K562 (cell line): ENCODE measurements around the gene LY6G6C. TPM values are rescaled to one million over a fixed set of nuclear protein-coding genes. Genes with fewer than 3 reads are reported as not detected.

Experiments used
- ATF2 ChIP-seq: sonication (generic); formaldehyde crosslinking; IDR thresholded peaks from 2 replicates; pipeline ENCODE4 v1.8.1; 2022; ENCODE audit warnings: missing genetic modification reagents
- BCL6 ChIP-seq: fragments of 250-450 bp; sonication (Bioruptor Pico); IDR thresholded peaks from 2 replicates; pipeline ENCODE4 v1.4.0; 2020
- BRD9 ChIP-seq: fragments of 450-650 bp; IDR thresholded peaks from 2 replicates; pipeline ENCODE4 v1.6.1; 2018; ENCODE audit warnings: low read depth; ENCODE audit not compliant: partially characterized antibody
- CBX3 ChIP-seq, 2 experiments: IDR thresholded peaks; 1 replicate in 1 of 2; 2 replicates in 1 of 2; pipeline ENCODE4 v1.6.1; 2012; ENCODE audit warnings: inconsistent platforms in 2 of 2, low read length in 2 of 2, borderline replicate concordance in 1 of 2, control low read depth in 1 of 2
- CEBPB ChIP-seq: fragments of 450-650 bp; IDR thresholded peaks from 2 replicates; pipeline ENCODE4 v1.6.1; 2016; ENCODE audit warnings: missing genetic modification characterization, missing compliant biosample characterization
- CHCHD3 ChIP-seq: fragments of 250-450 bp; sonication (Bioruptor Pico); IDR thresholded peaks from 2 replicates; pipeline ENCODE4 v2.1.2; 2022; ENCODE audit warnings: mild to moderate bottlenecking
- CXXC5 ChIP-seq: fragments of 250-450 bp; sonication (Bioruptor Pico); IDR thresholded peaks from 2 replicates; pipeline ENCODE4 v1.8.0; 2022; ENCODE audit warnings: inconsistent platforms, mild to moderate bottlenecking, moderate library complexity
- DDX20 ChIP-seq: fragments of 450-650 bp; IDR thresholded peaks from 2 replicates; pipeline ENCODE4 v1.6.1; 2016; ENCODE audit warnings: missing genetic modification characterization, low read depth, mild to moderate bottlenecking, missing compliant biosample characterization, moderate library complexity
- ETV5 ChIP-seq: sonication (generic); formaldehyde crosslinking; IDR thresholded peaks from 2 replicates; pipeline ENCODE4 v1.4.0; 2020; ENCODE audit warnings: low read depth, mild to moderate bottlenecking, missing genetic modification reagents
- GATA2 ChIP-seq: sonication (generic); formaldehyde crosslinking; IDR thresholded peaks from 2 replicates; pipeline ENCODE4 v1.4.0; 2020; ENCODE audit warnings: mild to moderate bottlenecking, missing genetic modification reagents
- KAT8 ChIP-seq: fragments of 450-650 bp; IDR thresholded peaks from 2 replicates; pipeline ENCODE4 v1.6.1; 2016; ENCODE audit warnings: low read depth, mild to moderate bottlenecking
- MBD1 ChIP-seq: fragments of 250-450 bp; sonication (Bioruptor Pico); IDR thresholded peaks from 2 replicates; pipeline ENCODE4 v1.8.0; 2022; ENCODE audit warnings: inconsistent platforms
- RBM39 ChIP-seq: fragments of 200-400 bp; formaldehyde crosslinking; optimal IDR thresholded peaks from 2 replicates; pipeline ENCODE3; 2018; ENCODE audit warnings: low read depth, low read length
- SIN3A ChIP-seq, 2 experiments: fragments of 150-350 bp in 1 of 2; IDR thresholded peaks; 2 replicates each; pipeline ENCODE4 v1.6.1; 2011 to 2016; ENCODE audit warnings: borderline replicate concordance in 2 of 2, low read depth in 2 of 2, low read length in 2 of 2, mild to moderate bottlenecking in 2 of 2, moderate library complexity in 2 of 2; ENCODE audit not compliant: control insufficient read depth in 1 of 2
- SMARCB1 ChIP-seq: IDR thresholded peaks from 2 replicates; pipeline ENCODE4 v1.6.1; 2011; ENCODE audit warnings: improper control_type of control experiment, low read depth; ENCODE audit not compliant: insufficient read length
- ZHX1 ChIP-seq: fragments of 150-350 bp; conservative IDR thresholded peaks from 2 replicates; pipeline ENCODE4 v1.6.1; 2014; ENCODE audit warnings: low read length
- ZNF134 ChIP-seq: fragments of 250-450 bp; sonication (Bioruptor Pico); conservative IDR thresholded peaks from 2 replicates; pipeline ENCODE4 v1.4.0; 2020
- ZNF445 ChIP-seq: fragments of 250-450 bp; sonication (Bioruptor Pico); IDR thresholded peaks from 2 replicates; pipeline ENCODE4 v1.4.0; 2020; ENCODE audit warnings: low read depth, mild to moderate bottlenecking, moderate library complexity
- polyA plus RNA-seq, 8 experiments: library from polyadenylated mRNA; depleted of rRNA in 4 of 8; stranded (reverse) in 5 of 8; unstranded in 3 of 8; fragments of >200 nt; fragmentation: Nextera tagmentation in 2 of 8; fragmentation: Illumina TruSeq in 1 of 8; extraction: Ambion mirVana in 2 of 8; extraction: Trizol in 1 of 8; gene quantifications; 2 replicates each; pipeline versions ENCODE4 v1.2.1 to v1.2.3, GENCODE V29; 2011 to 2014; ENCODE audit warnings: inconsistent platforms in 1 of 8, missing spikeins in 1 of 8
- total RNA-seq, 7 experiments: library from RNA; depleted of rRNA in 6 of 7; stranded (reverse); fragments of >200 nt in 6 of 7; fragmentation: Illumina TruSeq in 2 of 7; extraction: Trizol in 2 of 7; gene quantifications; 2 replicates each; pipeline versions ENCODE4 v1.2.1 to v1.2.3, GENCODE V29; 2011 to 2021; ENCODE audit warnings: low replicate concordance in 1 of 7

LY6G6C gene
- total and polyA plus RNA-seq, 9 of the 15 experiments (the other 6 are each of a cell fraction or from before 2014, with no cell fraction given): 0.06 to 0.20 TPM; not detected in 7

- TF ChIP-seq CBX3 (IDR thresholded peaks at IDR 0.05; ENCODE audit: borderline replicate concordance in 1 of 2, low read length in 2 of 2) (0 out of 3 replicates have a peak, but pooled peaks of 1 of the 2 experiments have one; percentile 21), CHCHD3 (CRISPR knock-in tag) (no peak; the same call in 1 of the 2 replicates), GATA2 (peak; percentile 56; the same call in 1 of the 2 replicates), MBD1 (CRISPR knock-in tag) (0 out of 2 replicates have a peak, but pooled peaks have one; percentile 36), ZNF134 (CRISPR knock-in tag) (no peak), SIN3A (IDR thresholded peaks at IDR 0.05; ENCODE audit: borderline replicate concordance in 2 of 2, control insufficient read depth in 1 of 2, low read depth in 2 of 2, low read length in 2 of 2) (no peak; a peak in 2 of 4 replicates), CXXC5 (peak; percentile 91), BRD9 (peak; percentile 95), DDX20 (tag) (no peak), BCL6 (CRISPR knock-in tag) (no peak), ATF2 (no peak), KAT8 (no peak), SMARCB1 (peak; percentile 100), ETV5 (CRISPR knock-in tag) (peak; percentile 44; the same call in 1 of the 2 replicates), ZNF445 (no peak), CEBPB (tag) (no peak), ZHX1 (no peak; the same call in 1 of the 2 replicates), RBM39 (peak; percentile 8)
Observed at GRCh38 chr6:31690231-31691077, 31.1 kb downstream of the LY6G6C start (continued).
